BJ (cell line): ENCODE data around the gene TTC23. TPM values are rescaled to one million over a fixed set of nuclear protein-coding genes. Genes with fewer than 3 reads are reported as not detected.

Source experiments
- CTCF ChIA-PET: fragments of 350-600 bp; formaldehyde crosslinking; extraction: SDS; loops from one replicate; lab custom pipeline; 2021; ENCODE audit warnings: antibody characterized with exemption, inconsistent platforms; lab: Yijun Ruan, JAX
- POLR2A ChIA-PET: fragments of 300-600 bp; sonication (Branson Sonifier 250); formaldehyde crosslinking; extraction: SDS; loops from one replicate; lab custom pipeline; 2021; ENCODE audit warnings: antibody characterized with exemption; lab: Charles Lee
- DNase-seq: peaks from one replicate; pipeline ENCODE4 v3.0.0-alpha.2; 2011; ENCODE audit warnings: low read depth
- H3K27me3 ChIP-seq: 2 replicates; pipeline ENCODE4 v1.6.0; 2011; ENCODE audit warnings: low read length; ENCODE audit not compliant: control insufficient read depth, insufficient read depth
- H3K36me3 ChIP-seq: 2 replicates; pipeline ENCODE4 v1.5.1; 2011; ENCODE audit warnings: low read length; ENCODE audit not compliant: control insufficient read depth, insufficient read depth
- H3K4me3 ChIP-seq: 2 replicates; pipeline ENCODE4 v1.5.1; 2011; ENCODE audit warnings: low read depth, mild to moderate bottlenecking, control low read depth, low read length
- CTCF ChIP-seq: IDR thresholded peaks from 2 replicates; pipeline ENCODE4 v1.5.1; 2011; ENCODE audit warnings: low read depth, mild to moderate bottlenecking, control low read depth, inconsistent platforms, low read length, moderate library complexity; ENCODE audit not compliant: insufficient read depth
- polyA plus RNA-seq: library from polyadenylated mRNA; depleted of rRNA; stranded (reverse); fragments of >200 nt; gene quantifications from 2 replicates; pipeline ENCODE4 v1.2.3, GENCODE V29; 2011

Gene TTC23
- polyA plus RNA-seq, 1 experiment = 3.6 TPM

GRCh38 chr15:99149366-99149765 is 100.0 kb downstream of the TTC23 start:
- no peak overlapping the region for H3K4me3 ChIP-seq
- CTCF ChIA-PET = interaction anchor here (1.0 kb wide), 1 partner anchor 9 kb away, joined by 3 read pairs; no protein-coding TSS in a partner anchor
- H3K36me3 ChIP-seq = peaks cover 5% of the 10 kb centered on the region
- H3K27me3 ChIP-seq = no peaks in the 10 kb centered on the region
- no peak for DNase-seq
- POLR2A ChIA-PET = no interaction called here
- TF ChIP-seq CTCF = no peak

DNA sequence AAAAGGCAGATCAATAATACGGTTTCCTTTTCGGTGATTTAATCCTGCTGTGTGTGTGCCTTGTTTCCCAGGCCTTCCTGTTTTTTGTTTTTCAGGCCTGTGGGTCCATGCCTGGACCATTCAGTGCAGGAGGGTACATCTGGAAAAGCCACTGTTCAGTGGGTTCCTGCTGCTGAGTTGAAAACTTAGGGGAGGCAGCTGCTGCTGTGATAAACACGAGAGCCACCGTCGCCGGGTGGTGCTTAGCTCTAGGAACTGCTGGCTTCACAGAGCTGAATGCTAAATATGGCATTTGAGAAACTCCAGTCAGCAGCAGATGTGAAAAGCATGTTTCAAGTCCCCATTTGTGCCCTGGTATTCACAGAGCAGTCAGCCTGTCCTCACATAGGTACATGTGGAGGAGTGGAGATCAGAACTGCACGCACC is 100.5 kb downstream of the TTC23 start:
- H3K36me3 ChIP-seq = peaks cover 5% of the 10 kb centered on the region
- POLR2A ChIA-PET = no interaction called here
- DNase-seq = no peak
- H3K27me3 ChIP-seq = no peaks in the 10 kb centered on the region
- CTCF ChIA-PET = interaction anchor here (1.0 kb wide), 1 partner anchor 9 kb away, joined by 3 read pairs; no protein-coding TSS in a partner anchor
- no peak overlapping the region for H3K4me3 ChIP-seq
- TF ChIP-seq CTCF = no peak

- peaks cover 5% of the 10 kb centered on the region for H3K36me3 ChIP-seq
- CTCF ChIA-PET = interaction anchor here (0.9 to 1.3 kb wide), 3 partner anchors 15 to 41 kb away, joined by 3 to 4 read pairs (median 3); partner anchors contain the start of gene SYNM
- no peak for DNase-seq
- POLR2A ChIA-PET = no interaction called here
- no peak overlapping the region for H3K4me3 ChIP-seq
- H3K27me3 ChIP-seq = no peaks in the 10 kb centered on the region
- TF ChIP-seq CTCF = no peak
These were observed 102.7 kb downstream of the TTC23 start for GRCh38 chr15:99146661-99147060.

GRCh38 chr15:99145778-99146177 is 103.6 kb downstream of the TTC23 start:
- no peak for DNase-seq
- TF ChIP-seq CTCF = no peak
- H3K4me3 ChIP-seq = no peak overlapping the region
- CTCF ChIA-PET = interaction anchor here (0.9 to 1.3 kb wide), 3 partner anchors 30 to 45 kb away, joined by 3 to 4 read pairs (median 4); partner anchors contain the start of gene SYNM
- POLR2A ChIA-PET = no interaction called here
- H3K36me3 ChIP-seq = peaks cover 3% of the 10 kb centered on the region
- H3K27me3 ChIP-seq = no peaks in the 10 kb centered on the region

DNA sequence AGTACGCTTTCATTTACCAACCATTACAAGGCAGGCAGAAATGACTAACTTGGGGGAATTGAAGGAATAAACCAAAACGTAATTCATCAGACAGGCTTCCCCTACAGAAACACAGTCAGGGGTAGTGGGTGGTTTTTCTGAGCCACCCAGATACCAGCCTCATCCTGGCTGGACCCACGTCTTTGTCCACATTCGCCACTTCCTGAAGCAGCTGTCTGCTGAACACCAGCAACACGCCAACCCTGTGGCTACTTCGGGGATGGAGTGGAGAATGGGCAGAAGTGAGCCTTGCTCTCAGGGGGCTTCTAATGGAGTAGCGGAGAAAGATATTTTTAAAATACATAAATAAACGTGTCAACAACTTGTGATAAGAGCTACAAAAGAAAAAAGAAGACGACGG is 104.4 kb downstream of the TTC23 start:
- TF ChIP-seq CTCF = no peak
- H3K4me3 ChIP-seq = no peak overlapping the region

More for the DNA sequence above, 104.4 kb downstream of the TTC23 start:
- H3K27me3 ChIP-seq = no peaks in the 10 kb centered on the region
- peaks cover 3% of the 10 kb centered on the region for H3K36me3 ChIP-seq
- DNase-seq = no peak
- CTCF ChIA-PET = interaction anchor here (1.1 kb wide), 1 partner anchor 45 kb away, joined by 4 read pairs; no protein-coding TSS in a partner anchor
- POLR2A ChIA-PET = no interaction called here
